ENCODE measurements around the gene GYS2. TPM values are rescaled to one million over a fixed set of nuclear protein-coding genes. Genes with fewer than 3 reads are reported as not detected.

The GYS2 gene
- total RNA-seq, 1 experiment from 2014 or later, result 0.66 TPM

- peaks cover 6% of the 10 kb centered on the region; the same call in 1 of the 2 replicates for H3K4me1 ChIP-seq
- Mint-ChIP-seq H3K9me3 (ENCODE audit: unreplicated experiment) (no peaks in the 10 kb centered on the region), H3K4me3 (ENCODE audit: unreplicated experiment) (no peak overlapping the region), H3K4me1 (ENCODE audit: low read depth, unreplicated experiment) (peaks cover 6% of the 10 kb centered on the region), H3K27me3 (ENCODE audit: insufficient read depth, unreplicated experiment) (no peaks in the 10 kb centered on the region), H3K27ac (ENCODE audit: unreplicated experiment) (no peak overlapping the region), H3K36me3 (ENCODE audit: insufficient read depth, unreplicated experiment) (no peaks in the 10 kb centered on the region)
- no peaks in the 10 kb centered on the region for H3K27me3 ChIP-seq (replicated peaks; ENCODE audit: control insufficient read depth, insufficient read depth, low read length)
- no peak for DNase-seq
- TF ChIP-seq CTCF (IDR thresholded peaks at IDR 0.05; ENCODE audit: insufficient read depth in 1 of 2, low read depth in 1 of 2, low read length in 1 of 2, severe bottlenecking in 1 of 2, unreplicated experiment in 1 of 2), result no peak
- intact Hi-C loops (cut with micrococcal nuclease; ENCODE audit: unreplicated experiment), result no loop called here
- H3K36me3 ChIP-seq (ENCODE audit: control insufficient read depth, insufficient read depth, low read length), result no peaks in the 10 kb centered on the region
- H3K4me3 ChIP-seq (ENCODE audit: low read depth, low read length), result no peak overlapping the region
- no TSS peak for BruUV-seq (replicated peaks)
- H3K9me3 ChIP-seq, result no peaks in the 10 kb centered on the region
- POLR2A ChIA-PET, result no interaction called here
- CTCF ChIA-PET, result interaction anchor here (0.6 kb wide), 1 partner anchor 434 kb away, joined by 4 read pairs; no protein-coding TSS in a partner anchor
These were observed 59.1 kb downstream of the GYS2 start for GRCh38 chr12:21545557-21545956.

- H3K27me3 Mint-ChIP-seq (ENCODE audit: insufficient read depth, unreplicated experiment), result no peaks in the 10 kb centered on the region
- no peaks in the 10 kb centered on the region for H3K36me3 Mint-ChIP-seq (ENCODE audit: insufficient read depth, unreplicated experiment)
- H3K4me1 Mint-ChIP-seq (ENCODE audit: low read depth, unreplicated experiment), result peaks cover 6% of the 10 kb centered on the region
- H3K4me1 ChIP-seq, result peaks cover 6% of the 10 kb centered on the region; the same call in 1 of the 2 replicates
- no peak overlapping the region for H3K27ac Mint-ChIP-seq (ENCODE audit: unreplicated experiment)
- no peaks in the 10 kb centered on the region for H3K9me3 Mint-ChIP-seq (ENCODE audit: unreplicated experiment)
- H3K27me3 ChIP-seq (replicated peaks; ENCODE audit: control insufficient read depth, insufficient read depth, low read length), result no peaks in the 10 kb centered on the region
- intact Hi-C loops (cut with micrococcal nuclease; ENCODE audit: unreplicated experiment), result no loop called here
- H3K9me3 ChIP-seq, result no peaks in the 10 kb centered on the region
- BruUV-seq (replicated peaks), result no TSS peak
- POLR2A ChIA-PET, result no interaction called here
- CTCF ChIA-PET, result interaction anchor here (0.6 kb wide), 1 partner anchor 145 kb away, joined by 3 read pairs; no protein-coding TSS in a partner anchor
- no peak overlapping the region for H3K4me3 Mint-ChIP-seq (ENCODE audit: unreplicated experiment)
- no peak for DNase-seq
- TF ChIP-seq CTCF (IDR thresholded peaks at IDR 0.05; ENCODE audit: insufficient read depth in 1 of 2, low read depth in 1 of 2, low read length in 1 of 2, severe bottlenecking in 1 of 2, unreplicated experiment in 1 of 2), result no peak
- no peaks in the 10 kb centered on the region for H3K36me3 ChIP-seq (ENCODE audit: control insufficient read depth, insufficient read depth, low read length)
- no peak overlapping the region for H3K4me3 ChIP-seq (ENCODE audit: low read depth, low read length)
These were observed 61.5 kb downstream of the GYS2 start for GRCh38 chr12:21543151-21543550.

GRCh38 chr12:21542403-21542802, 62.2 kb downstream of the GYS2 start:
- Histone ChIP-seq H3K9me3 (no peaks in the 10 kb centered on the region), H3K4me3 (ENCODE audit: low read depth, low read length) (no peak overlapping the region), H3K27me3 (replicated peaks; ENCODE audit: control insufficient read depth, insufficient read depth, low read length) (no peaks in the 10 kb centered on the region), H3K36me3 (ENCODE audit: control insufficient read depth, insufficient read depth, low read length) (no peaks in the 10 kb centered on the region), H3K4me1 (peaks cover 6% of the 10 kb centered on the region; the same call in 1 of the 2 replicates)
- Mint-ChIP-seq H3K9me3 (ENCODE audit: unreplicated experiment) (no peaks in the 10 kb centered on the region), H3K27ac (ENCODE audit: unreplicated experiment) (no peak overlapping the region), H3K36me3 (ENCODE audit: insufficient read depth, unreplicated experiment) (no peaks in the 10 kb centered on the region), H3K27me3 (ENCODE audit: insufficient read depth, unreplicated experiment) (no peaks in the 10 kb centered on the region), H3K4me3 (ENCODE audit: unreplicated experiment) (no peak overlapping the region), H3K4me1 (ENCODE audit: low read depth, unreplicated experiment) (peaks cover 6% of the 10 kb centered on the region)
- BruUV-seq (replicated peaks), result no TSS peak
- intact Hi-C loops (cut with micrococcal nuclease; ENCODE audit: unreplicated experiment), result no loop called here
- ChIA-PET POLR2A (no interaction called here), CTCF (interaction anchor here (0.6 kb wide), 1 partner anchor 146 kb away, joined by 3 read pairs; no protein-coding TSS in a partner anchor)
- no peak for DNase-seq
- TF ChIP-seq CTCF (IDR thresholded peaks at IDR 0.05; ENCODE audit: insufficient read depth in 1 of 2, low read depth in 1 of 2, low read length in 1 of 2, severe bottlenecking in 1 of 2, unreplicated experiment in 1 of 2), result no peak

Data from Caco-2 (cell line).